ENCODE results near the gene RETREG3. TPM values are rescaled to one million over a fixed set of nuclear protein-coding genes. Genes with fewer than 3 reads are reported as not detected.

RETREG3 gene
- total and polyA plus RNA-seq, 9 of the 15 experiments (the other 6 are each of a cell fraction or from before 2014, with no cell fraction given), result 4.1 to 39.0 (median 16.9) TPM

- H3K9me3 ChIP-seq (replicated peaks; ENCODE audit: control insufficient read depth, insufficient read depth, low read depth, low read length), result no peaks in the 10 kb centered on the region
- ATAC-seq (peak; percentile 2), FAIRE-seq (peak; percentile 58), DNase-seq (ENCODE audit: extremely low read depth in 1 of 4, low spot score in 3 of 4) (no peak)
- H3K9me1 ChIP-seq (ENCODE audit: control insufficient read depth, insufficient read depth, low read length), result no peaks in the 10 kb centered on the region
- in situ Hi-C loops (cut with MboI) (no loop called here), intact Hi-C loops (cut with micrococcal nuclease) (loop anchor here (1.0 to 5.0 kb wide), 2 partner anchors 103 to 185 kb away; partner anchors contain the start of gene RAMP2)
- H3K4me2 ChIP-seq (ENCODE audit: insufficient read depth, low read length), result peak overlapping the region; percentile 86
- H3K79me2 ChIP-seq (ENCODE audit: control insufficient read depth, insufficient read depth, low read length), result peaks cover 59% of the 10 kb centered on the region
- TSS peak; percentile 63 for BruUV-seq (replicated peaks)
- H3K4me3 ChIP-seq, result peak overlapping the region; percentile 70
- CTCF ChIA-PET (ENCODE audit: low intra/inter-chr PET ratio), result interaction anchor here (0.6 to 1.2 kb wide), 2 partner anchors 362 to 404 kb away, joined by 3 to 4 read pairs; no protein-coding TSS in a partner anchor
- H2AFZ ChIP-seq (ENCODE audit: low read depth, low read length), result peak overlapping the region; percentile 67
- peak overlapping the region; percentile 96 to 100 for H3K9ac ChIP-seq (ENCODE audit: insufficient read depth in 1 of 2, low read depth in 2 of 2, low read length in 2 of 2)
- H3K27ac ChIP-seq (ENCODE audit: extremely low read depth, low read depth, low read length), result peak overlapping the region; percentile 85
- POLR2A ChIA-PET, result interaction anchor here (0.6 to 5.7 kb wide), 13 partner anchors 11 to 421 kb away, joined by 3 to 58 read pairs (median 4); partner anchors contain the start of genes MLX and RPL27
- peaks cover 23 to 34% of the 10 kb centered on the region in 2 experiments for H3K4me1 ChIP-seq (replicated peaks in 1 of 2; ENCODE audit: control insufficient read depth in 2 of 2, insufficient read depth in 2 of 2, low read length in 2 of 2)
- H3K36me3 ChIP-seq (ENCODE audit: control insufficient read depth, insufficient read depth, low read length), result peaks cover 71% of the 10 kb centered on the region
- H4K20me1 ChIP-seq (replicated peaks; ENCODE audit: control insufficient read depth, insufficient read depth, low read length), result no peaks in the 10 kb centered on the region; the same call in 1 of the 2 replicates
- WGBS (ENCODE audit: insufficient coverage, low coverage, missing lambda C conversion rate), result 0% methylated on average over 18 of the region's 18 CpGs
- no peaks in the 10 kb centered on the region for H3K27me3 ChIP-seq (ENCODE audit: control insufficient read depth in 2 of 2, insufficient read depth in 2 of 2, low read length in 2 of 2)
- TF ChIP-seq ZNF184 (CRISPR knock-in tag; IDR thresholded peaks at IDR 0.05) (no peak), CEBPZ (IDR thresholded peaks at IDR 0.05; ENCODE audit: borderline replicate concordance, low read depth, low read length) (no peak), SAFB2 (IDR thresholded peaks at IDR 0.05; ENCODE audit: borderline replicate concordance, low read depth, low read length, severe bottlenecking) (no peak), ZNF830 (CRISPR knock-in tag; IDR thresholded peaks at IDR 0.05) (0 out of 2 replicates have a peak, but pooled peaks have one; percentile 78), ZBTB43 (CRISPR knock-in tag; IDR thresholded peaks at IDR 0.05) (no peak), ZC3H4 (CRISPR knock-in tag; IDR thresholded peaks at IDR 0.05; ENCODE audit: borderline replicate concordance) (0 out of 2 replicates have a peak, but pooled peaks have one; percentile 35), ZNF57 (CRISPR knock-in tag; IDR thresholded peaks at IDR 0.05) (no peak), POLR2H (tag; IDR thresholded peaks at IDR 0.05; ENCODE audit: low read depth) (no peak), MEF2A (IDR thresholded peaks at IDR 0.05; ENCODE audit: control insufficient read depth, low read depth, low read length) (no peak), ZNF143 (CRISPR knock-in tag; IDR thresholded peaks at IDR 0.05) (no peak), JUND (IDR thresholded peaks at IDR 0.05; ENCODE audit: borderline replicate concordance, low read depth, low read length) (no peak), JUND (tag; IDR thresholded peaks at IDR 0.05; ENCODE audit: borderline replicate concordance, low read depth, low read length) (0 out of 3 replicates have a peak, but pooled peaks have one; percentile 21), RBM39 (optimal IDR thresholded peaks at IDR 0.05; ENCODE audit: low read depth, low read length) (peak; percentile 87), POLR2G (IDR thresholded peaks at IDR 0.05; ENCODE audit: low read depth, low read length) (no peak), NR2F6 (CRISPR knock-in tag; IDR thresholded peaks at IDR 0.05) (no peak)
Observed at GRCh38 chr17:42577140-42577531, 32.0 kb downstream of the RETREG3 start.
